Loucy (cell line): ENCODE measurements around the gene FIGN.

Source experiments
- H2AFZ ChIP-seq: fragments of 200-600 bp; sonication (generic); 2 replicates; pipeline ENCODE4 v1.6.0; 2016; ENCODE audit warnings: antibody characterized with exemption, mild to moderate bottlenecking, low read length, moderate library complexity
- H3F3A ChIP-seq: fragments of 200-600 bp; 2 replicates; pipeline ENCODE4 v1.6.0; 2016; ENCODE audit warnings: antibody characterized with exemption, low read depth, mild to moderate bottlenecking
- H3K27me3 ChIP-seq: fragments of 200-600 bp; sonication (generic); 2 replicates; pipeline ENCODE4 v1.6.1; 2014; ENCODE audit warnings: low read length, mild to moderate bottlenecking; ENCODE audit not compliant: insufficient read depth, poor library complexity, severe bottlenecking
- H3K36me3 ChIP-seq: fragments of 200-600 bp; sonication (generic); 2 replicates; pipeline ENCODE4 v1.6.1; 2016; ENCODE audit warnings: low read length; ENCODE audit not compliant: insufficient read depth
- H3K4me1 ChIP-seq: fragments of 200-600 bp; sonication (generic); 2 replicates; pipeline ENCODE4 v1.5.1; 2014; ENCODE audit warnings: low read length, mild to moderate bottlenecking; ENCODE audit not compliant: insufficient read depth, poor library complexity, severe bottlenecking
- H3K4me2 ChIP-seq: fragments of 200-600 bp; sonication (generic); 2 replicates; pipeline ENCODE4 v1.6.0; 2014; ENCODE audit warnings: antibody characterized with exemption, low read length, low read depth, mild to moderate bottlenecking; ENCODE audit not compliant: poor library complexity, severe bottlenecking
- H3K4me3 ChIP-seq: fragments of 200-600 bp; sonication (generic); 2 replicates; pipeline ENCODE4 v1.5.1; 2014; ENCODE audit warnings: low read length, mild to moderate bottlenecking, mixed read lengths; ENCODE audit not compliant: poor library complexity, severe bottlenecking
- H3K79me2 ChIP-seq: fragments of 200-600 bp; sonication (generic); 2 replicates; pipeline ENCODE4 v1.6.1; 2014; ENCODE audit warnings: low read length; ENCODE audit not compliant: insufficient read depth
- H3K9ac ChIP-seq: fragments of 200-600 bp; sonication (generic); 2 replicates; pipeline ENCODE4 v1.6.0; 2014; ENCODE audit warnings: mild to moderate bottlenecking, low read depth, low read length, moderate library complexity; ENCODE audit not compliant: poor library complexity, severe bottlenecking
- H3K9me2 ChIP-seq: fragments of 200-600 bp; sonication (generic); replicated peaks from 2 replicates; pipeline ENCODE4 v1.6.1; 2016; ENCODE audit warnings: low read depth, low read length, mixed read lengths
- H3K9me3 ChIP-seq: fragments of 200-600 bp; sonication (generic); 2 replicates; pipeline ENCODE4 v1.6.1; 2014; ENCODE audit warnings: mild to moderate bottlenecking, antibody characterized with exemption, low read length, low read depth; ENCODE audit not compliant: insufficient read depth
- H4K20me1 ChIP-seq: fragments of 200-600 bp; sonication (generic); 2 replicates; pipeline ENCODE4 v1.6.0; 2014; ENCODE audit warnings: antibody characterized with exemption, low read length, mild to moderate bottlenecking; ENCODE audit not compliant: insufficient read depth, poor library complexity, severe bottlenecking
- CTCF ChIP-seq: fragments of 200-600 bp; sonication (generic); conservative IDR thresholded peaks from 2 replicates; pipeline ENCODE4 v1.5.1; 2014; ENCODE audit warnings: mild to moderate bottlenecking, antibody characterized with exemption, low read length
- EZH2phosphoT487 ChIP-seq: fragments of 200-600 bp; IDR thresholded peaks from 2 replicates; pipeline ENCODE4 v1.6.1; 2018; ENCODE audit warnings: antibody characterized with exemption, mild to moderate bottlenecking, moderate library complexity, borderline replicate concordance

The FIGN gene

GRCh38 chr2:163607630-163608029, 128.2 kb downstream of the FIGN start:
- no peak overlapping the region for H3K4me2 ChIP-seq

GRCh38 chr2:163606878-163607277, 128.9 kb downstream of the FIGN start:
- H3K36me3 ChIP-seq: no peaks in the 10 kb centered on the region
- H3K27me3 ChIP-seq: no peaks in the 10 kb centered on the region
- no peak overlapping the region for H2AFZ ChIP-seq
- H3K4me3 ChIP-seq: no peak overlapping the region
- H3K4me2 ChIP-seq: no peak overlapping the region
- no peak overlapping the region for H3K9ac ChIP-seq
- H3K4me1 ChIP-seq: no peaks in the 10 kb centered on the region
- H3K79me2 ChIP-seq: no peaks in the 10 kb centered on the region
- H3K9me2 ChIP-seq: no peaks in the 10 kb centered on the region
- no peaks in the 10 kb centered on the region for H3K9me3 ChIP-seq
- H3F3A ChIP-seq: no peaks in the 10 kb centered on the region
- H4K20me1 ChIP-seq: no peaks in the 10 kb centered on the region
- no peak for TF ChIP-seq EZH2phosphoT487
- TF ChIP-seq CTCF: no peak

More at GRCh38 chr2:163607630-163608029, 128.2 kb downstream of the FIGN start:
- Histone ChIP-seq H3K9me2 (no peaks in the 10 kb centered on the region), H4K20me1 (no peaks in the 10 kb centered on the region), H3K36me3 (no peaks in the 10 kb centered on the region), H3K4me1 (no peaks in the 10 kb centered on the region), H3K79me2 (no peaks in the 10 kb centered on the region), H3K9me3 (no peaks in the 10 kb centered on the region), H2AFZ (no peak overlapping the region), H3K9ac (no peak overlapping the region), H3K27me3 (no peaks in the 10 kb centered on the region), H3F3A (no peaks in the 10 kb centered on the region), H3K4me3 (no peak overlapping the region)
- TF ChIP-seq CTCF: no peak
- no peak for TF ChIP-seq EZH2phosphoT487

GRCh38 chr2:163605779-163606178, 130.0 kb downstream of the FIGN start:
- no peak overlapping the region for H3K4me3 ChIP-seq
- no peaks in the 10 kb centered on the region for H3F3A ChIP-seq
- no peak for TF ChIP-seq EZH2phosphoT487
- no peak for TF ChIP-seq CTCF
- H2AFZ ChIP-seq: no peak overlapping the region
- no peaks in the 10 kb centered on the region for H3K9me3 ChIP-seq
- H4K20me1 ChIP-seq: no peaks in the 10 kb centered on the region
- no peaks in the 10 kb centered on the region for H3K9me2 ChIP-seq
- H3K4me1 ChIP-seq: no peaks in the 10 kb centered on the region
- no peaks in the 10 kb centered on the region for H3K27me3 ChIP-seq
- H3K9ac ChIP-seq: no peak overlapping the region
- H3K79me2 ChIP-seq: no peaks in the 10 kb centered on the region
- H3K36me3 ChIP-seq: no peaks in the 10 kb centered on the region
- no peak overlapping the region for H3K4me2 ChIP-seq
